H1 (cell line): ENCODE measurements around the gene RARRES1. TPM values are rescaled to one million over a fixed set of nuclear protein-coding genes. Genes with fewer than 3 reads are reported as not detected.

Experiments used
- CTCF ChIA-PET: fragments of 300-600 bp; sonication (Branson Sonifier 250); formaldehyde crosslinking; loops from one replicate; lab custom pipeline; 2021; ENCODE audit not compliant: partially characterized antibody; lab: Charles Lee
- POLR2A ChIA-PET: fragments of 300-600 bp; sonication (Branson Sonifier 250); formaldehyde crosslinking; loops from one replicate; lab custom pipeline; 2021; ENCODE audit warnings: inconsistent platforms; ENCODE audit not compliant: partially characterized antibody; lab: Charles Lee
- DNase-seq, 2 experiments: peaks; one replicate each; pipeline versions ENCODE4 v3.0.0 to v3.0.0-alpha.2; 2010 to 2022; ENCODE audit warnings: low spot score in 2 of 2, low read depth in 1 of 2, mixed read lengths in 1 of 2
- FAIRE-seq: peaks from 2 replicates; lab custom pipeline; 2011; peaks lifted over from hg19 to GRCh38; lab: Jason Lieb, UNC
- H2AFZ ChIP-seq: 2 replicates; pipeline ENCODE4 v1.8.1; 2012; ENCODE audit warnings: low read length, inconsistent platforms
- H2AK5ac ChIP-seq: 2 replicates; pipeline ENCODE4 v1.6.1; 2013; ENCODE audit warnings: low read depth, low read length
- H2BK120ac ChIP-seq: replicated peaks from 2 replicates; pipeline ENCODE3; 2013; ENCODE audit warnings: low read depth, low read length, inconsistent platforms
- H2BK12ac ChIP-seq: 2 replicates; pipeline ENCODE4 v1.6.1; 2013; ENCODE audit warnings: low read depth, low read length
- H2BK15ac ChIP-seq: 2 replicates; pipeline ENCODE4 v1.6.1; 2013; ENCODE audit warnings: low read length
- H2BK20ac ChIP-seq: 2 replicates; pipeline ENCODE4 v1.6.1; 2013; ENCODE audit warnings: low read length
- H2BK5ac ChIP-seq: 2 replicates; pipeline ENCODE4 v1.6.1; 2013; ENCODE audit warnings: low read depth, low read length
- H3K14ac ChIP-seq: 2 replicates; pipeline ENCODE4 v1.6.1; 2013; ENCODE audit warnings: inconsistent platforms; ENCODE audit not compliant: insufficient read length
- H3K18ac ChIP-seq: 2 replicates; pipeline ENCODE4 v1.6.1; 2013; ENCODE audit warnings: low read length; ENCODE audit errors: extremely low read depth
- H3K23ac ChIP-seq: 2 replicates; pipeline ENCODE4 v1.6.1; 2013; ENCODE audit warnings: inconsistent platforms; ENCODE audit not compliant: insufficient read length
- H3K23me2 ChIP-seq: 2 replicates; pipeline ENCODE4 v1.6.1; 2013; ENCODE audit warnings: low read depth, low read length
- H3K27ac ChIP-seq: 2 replicates; pipeline ENCODE4 v1.6.1; 2011; ENCODE audit warnings: low read depth, low read length, inconsistent platforms
- H3K27me3 ChIP-seq, 4 experiments: replicated peaks in 1 of 4; 1 replicate in 1 of 4; 2 replicates in 3 of 4; pipeline versions ENCODE4 v1.6.1 to v1.8.1; 2011 to 2013; ENCODE audit warnings: low read length in 3 of 4, mild to moderate bottlenecking in 3 of 4, inconsistent platforms in 2 of 4, mixed read lengths in 2 of 4, moderate library complexity in 1 of 4; ENCODE audit not compliant: control insufficient read depth in 3 of 4, insufficient read depth in 3 of 4; ENCODE audit errors: extremely low read depth in 1 of 4
- H3K36me3 ChIP-seq, 4 experiments: 2 replicates each; pipeline versions ENCODE4 v1.6.1 to v1.8.1; 2011 to 2013; ENCODE audit warnings: mild to moderate bottlenecking in 4 of 4, low read length in 3 of 4, moderate library complexity in 2 of 4, control low read depth in 1 of 4, inconsistent platforms in 1 of 4; ENCODE audit not compliant: insufficient read depth in 4 of 4, control insufficient read depth in 2 of 4
- H3K4ac ChIP-seq: replicated peaks from 2 replicates; pipeline ENCODE3; 2013; ENCODE audit warnings: low read length, low read depth, mixed read lengths, inconsistent platforms; ENCODE audit not compliant: insufficient read length
- H3K4me1 ChIP-seq, 4 experiments: replicated peaks in 1 of 4; 1 replicate in 1 of 4; 2 replicates in 3 of 4; pipeline versions ENCODE4 v1.6.1 to v1.8.1; 2011 to 2013; ENCODE audit warnings: low read length in 3 of 4, inconsistent platforms in 2 of 4, mixed read lengths in 1 of 4; ENCODE audit not compliant: insufficient read depth in 4 of 4, control insufficient read depth in 3 of 4
- H3K4me2 ChIP-seq, 2 experiments: 2 replicates each; pipeline versions ENCODE4 v1.6.1 to v1.8.1; 2011 to 2013; ENCODE audit warnings: low read depth in 2 of 2, low read length in 2 of 2, control low read depth in 1 of 2, inconsistent platforms in 1 of 2, mild to moderate bottlenecking in 1 of 2; ENCODE audit not compliant: insufficient read depth in 1 of 2
- H3K4me3 ChIP-seq, 4 experiments: fragments of 200-600, 300-600 bp in 1 of 4; sonication (generic), shearing (Covaris generic), sonication (Bioruptor Twin) in 1 of 4; 2 replicates each; pipeline versions ENCODE4 v1.5.1 to v1.8.1; 2011 to 2016; ENCODE audit warnings: low read length in 4 of 4, low read depth in 3 of 4, control low read depth in 2 of 4, inconsistent platforms in 2 of 4, mild to moderate bottlenecking in 2 of 4, mixed read lengths in 1 of 4, moderate library complexity in 1 of 4; ENCODE audit not compliant: insufficient read depth in 2 of 4; ENCODE audit errors: extremely low read depth in 1 of 4
- H3K56ac ChIP-seq: replicated peaks from 2 replicates; pipeline ENCODE3; 2013; ENCODE audit warnings: low read depth, mild to moderate bottlenecking, mixed read lengths, low read length, inconsistent platforms; ENCODE audit not compliant: insufficient read length
- H3K79me1 ChIP-seq: 2 replicates; pipeline ENCODE4 v1.6.1; 2013; ENCODE audit warnings: low read depth, low read length, control low read depth
- H3K79me2 ChIP-seq, 2 experiments: 2 replicates each; pipeline versions ENCODE4 v1.6.1 to v1.8.1; 2012 to 2013; ENCODE audit warnings: low read length in 2 of 2, mild to moderate bottlenecking in 2 of 2, inconsistent platforms in 1 of 2; ENCODE audit not compliant: insufficient read depth in 2 of 2, control insufficient read depth in 1 of 2
- H3K9ac ChIP-seq, 4 experiments: replicated peaks in 1 of 4; 1 replicate in 1 of 4; 2 replicates in 3 of 4; pipeline versions ENCODE4 v1.6.1 to v1.8.1; 2011 to 2013; ENCODE audit warnings: low read depth in 3 of 4, low read length in 3 of 4, control low read depth in 2 of 4, mild to moderate bottlenecking in 2 of 4, moderate library complexity in 2 of 4, inconsistent platforms in 1 of 4; ENCODE audit errors: extremely low read depth in 1 of 4
- H3K9me3 ChIP-seq, 2 experiments: 2 replicates each; pipeline versions ENCODE4 v1.6.1 to v1.8.1; 2012 to 2013; ENCODE audit warnings: mild to moderate bottlenecking in 2 of 2, moderate library complexity in 2 of 2, control low read depth in 1 of 2, inconsistent platforms in 1 of 2, low read depth in 1 of 2, low read length in 1 of 2, mixed read lengths in 1 of 2; ENCODE audit not compliant: insufficient read depth in 2 of 2
- H4K20me1 ChIP-seq, 2 experiments: replicated peaks in 1 of 2; 2 replicates each; pipeline versions ENCODE3 to v1.8.1; 2011 to 2013; ENCODE audit warnings: inconsistent platforms in 2 of 2, low read length in 2 of 2, mild to moderate bottlenecking in 1 of 2; ENCODE audit not compliant: insufficient read depth in 2 of 2, control insufficient read depth in 1 of 2
- H4K5ac ChIP-seq: 2 replicates; pipeline ENCODE4 v1.6.1; 2013; ENCODE audit warnings: low read length, low read depth, mixed read lengths, inconsistent platforms; ENCODE audit not compliant: insufficient read length
- H4K8ac ChIP-seq: 2 replicates; pipeline ENCODE4 v1.8.0; 2013; ENCODE audit warnings: mild to moderate bottlenecking, moderate library complexity, low read length, inconsistent platforms; ENCODE audit not compliant: insufficient read depth; ENCODE audit errors: extremely low read depth
- H4K91ac ChIP-seq: replicated peaks from 2 replicates; pipeline ENCODE3; 2013; ENCODE audit warnings: low read length, mixed read lengths, inconsistent platforms; ENCODE audit not compliant: insufficient read length
- E2F6 ChIP-seq: IDR thresholded peaks from 2 replicates; pipeline ENCODE4 v1.6.1; 2012; ENCODE audit warnings: inconsistent platforms
- SAP30 ChIP-seq: fragments of 300-600 bp; sonication (generic); IDR thresholded peaks from 2 replicates; pipeline ENCODE4 v1.7.1; 2012; ENCODE audit warnings: low read length, moderate library complexity, mild to moderate bottlenecking, inconsistent platforms; ENCODE audit not compliant: insufficient read depth, insufficient replicate concordance
- WGBS, 2 experiments: shearing (Covaris generic) in 1 of 2; methylation state at CpG; one replicate each; pipeline versions ENCODE4 v1.1.6 to v1.1.7; 2013 to 2015; ENCODE audit warnings: low lambda C conversion rate in 2 of 2, mixed read lengths in 2 of 2, inconsistent platforms in 1 of 2, low coverage in 1 of 2, missing lambda C conversion rate in 1 of 2; ENCODE audit not compliant: insufficient replicate concordance in 2 of 2, insufficient coverage in 1 of 2, insufficient read length in 1 of 2; ENCODE audit errors: extremely low coverage in 1 of 2, missing lambda C conversion rate in 1 of 2; 5-methylcytosine and 5-hydroxymethylcytosine counted together
- polyA plus RNA-seq, 7 experiments: library from polyadenylated mRNA; depleted of rRNA in 3 of 7; stranded (reverse) in 5 of 7; unstranded in 2 of 7; fragments of >200 nt in 5 of 7; fragments of 200-250 nt in 2 of 7; gene quantifications; 1 replicate in 5 of 7; 2 replicates in 1 of 7; 4 replicates in 1 of 7; pipeline versions ENCODE4 v1.2.1 to v1.2.3, GENCODE V29; 2011 to 2013; ENCODE audit warnings: missing spikeins in 2 of 7, mixed read lengths in 2 of 7
- total RNA-seq: library from RNA; stranded (reverse); fragmentation: NEBNext Ultra II Directional; extraction: Animal tissue kit (Norgen Biotek cat#: 25700); gene quantifications from 2 replicates; pipeline ENCODE4 v1.2.1, GENCODE V29; 2021

RARRES1 gene
- total and polyA plus RNA-seq, 2 of the 8 experiments (the other 6 are each of a cell fraction or from before 2014, with no cell fraction given): 0.26 to 0.71 TPM

GRCh38 chr3:158668506-158668905, 63.8 kb downstream of the RARRES1 start:
- no peak overlapping the region for H4K91ac ChIP-seq
- no peaks in the 10 kb centered on the region for H3K79me1 ChIP-seq
- H2BK12ac ChIP-seq: no peak overlapping the region
- peaks cover 0 to 4% of the 10 kb centered on the region in 2 experiments for H4K20me1 ChIP-seq
- H3K9ac ChIP-seq: no peak overlapping the region
- no peak overlapping the region for H3K4me3 ChIP-seq
- no peak overlapping the region for H2BK20ac ChIP-seq
- no peak overlapping the region for H2BK5ac ChIP-seq
- H3K36me3 ChIP-seq: peaks cover 0 to 38% (median 12%) of the 10 kb centered on the region in 4 experiments; a peak in 4 of 8 replicates
- no peak overlapping the region for H2BK15ac ChIP-seq
- no peak overlapping the region for H3K23ac ChIP-seq
- H3K4me1 ChIP-seq: peaks cover 0 to 7% (median 0%) of the 10 kb centered on the region in 4 experiments; a peak in 1 of 7 replicates
- no peak overlapping the region for H4K5ac ChIP-seq
- H3K79me2 ChIP-seq: no peaks in the 10 kb centered on the region
- WGBS, 2 experiments: 87% methylated on average over 2 of the region's 2 CpGs; no CpG with 5 or more reads in 1 of the 2 experiments
- DNase-seq (no peak), FAIRE-seq (no peak)
- no peak overlapping the region for H3K27ac ChIP-seq
- no peak overlapping the region for H4K8ac ChIP-seq
- H2AK5ac ChIP-seq: no peak overlapping the region
- CTCF ChIA-PET: interaction anchor here (1.1 to 1.4 kb wide), 2 partner anchors 9 to 60 kb away, joined by 4 to 7 read pairs; no protein-coding TSS in a partner anchor
- H3K27me3 ChIP-seq: no peaks in the 10 kb centered on the region
- POLR2A ChIA-PET: no interaction called here
- H2AFZ ChIP-seq: no peak overlapping the region
- no peak overlapping the region for H3K4me2 ChIP-seq
- H3K4ac ChIP-seq: no peak overlapping the region
- H3K18ac ChIP-seq: no peak overlapping the region
- H3K9me3 ChIP-seq: no peaks in the 10 kb centered on the region
- TF ChIP-seq SAP30 (no peak), E2F6 (no peak)
- TF ChIP-seq, all 59 proteins: peak for 0
- Histone ChIP-seq H3K23me2 (peaks cover 7% of the 10 kb centered on the region), H3K56ac (no peak overlapping the region), H2BK120ac (no peak overlapping the region), H3K14ac (no peak overlapping the region)
